HG03558 (cell line): ENCODE results near the gene VSTM5.
"Not testable (repeated sequence)": the region's sequence is repeated elsewhere in the genome, so short reads cannot be mapped to it uniquely, and the experiment has no call there.

Experiments
- ATAC-seq: cut with Tn5 transposase; IDR thresholded peaks from one replicate; pipeline ENCODE4 v1.9.1; 2021; ENCODE audit warnings: moderate number of reproducible peaks; ENCODE audit not compliant: unreplicated experiment; ENCODE audit errors: extremely low read depth

Gene VSTM5

DNA sequence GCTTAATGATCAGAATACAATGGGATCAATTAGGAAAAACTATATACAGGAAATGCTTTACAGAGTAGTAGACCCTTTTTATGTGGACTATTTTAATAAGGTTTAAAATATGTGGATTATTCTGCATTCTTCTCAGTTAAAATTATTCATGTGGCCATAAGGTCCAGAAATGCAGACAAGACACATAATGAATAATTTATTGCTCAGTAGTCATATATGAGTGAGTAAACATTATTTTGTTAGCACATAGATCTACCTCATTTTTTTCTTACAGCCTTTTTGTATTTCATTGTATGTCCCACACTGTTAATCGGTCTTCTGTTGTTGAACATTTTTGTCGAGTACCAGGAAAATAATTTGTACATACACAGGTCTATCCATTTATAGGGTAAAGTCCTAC is 45.5 kb downstream of the VSTM5 start:
- ATAC-seq = no peak

GRCh38 chr11:93801366-93801765 is 49.1 kb downstream of the VSTM5 start:
- no peak for ATAC-seq

- ATAC-seq = no peak
Measured at GRCh38 chr11:93796441-93797231, 53.8 kb downstream of the VSTM5 start.

- no peak for ATAC-seq
Measured at GRCh38 chr11:93791493-93791892, 58.9 kb downstream of the VSTM5 start.

- peak; percentile 21 for ATAC-seq
Measured at GRCh38 chr11:93784935-93785360, 65.5 kb downstream of the VSTM5 start.

DNA sequence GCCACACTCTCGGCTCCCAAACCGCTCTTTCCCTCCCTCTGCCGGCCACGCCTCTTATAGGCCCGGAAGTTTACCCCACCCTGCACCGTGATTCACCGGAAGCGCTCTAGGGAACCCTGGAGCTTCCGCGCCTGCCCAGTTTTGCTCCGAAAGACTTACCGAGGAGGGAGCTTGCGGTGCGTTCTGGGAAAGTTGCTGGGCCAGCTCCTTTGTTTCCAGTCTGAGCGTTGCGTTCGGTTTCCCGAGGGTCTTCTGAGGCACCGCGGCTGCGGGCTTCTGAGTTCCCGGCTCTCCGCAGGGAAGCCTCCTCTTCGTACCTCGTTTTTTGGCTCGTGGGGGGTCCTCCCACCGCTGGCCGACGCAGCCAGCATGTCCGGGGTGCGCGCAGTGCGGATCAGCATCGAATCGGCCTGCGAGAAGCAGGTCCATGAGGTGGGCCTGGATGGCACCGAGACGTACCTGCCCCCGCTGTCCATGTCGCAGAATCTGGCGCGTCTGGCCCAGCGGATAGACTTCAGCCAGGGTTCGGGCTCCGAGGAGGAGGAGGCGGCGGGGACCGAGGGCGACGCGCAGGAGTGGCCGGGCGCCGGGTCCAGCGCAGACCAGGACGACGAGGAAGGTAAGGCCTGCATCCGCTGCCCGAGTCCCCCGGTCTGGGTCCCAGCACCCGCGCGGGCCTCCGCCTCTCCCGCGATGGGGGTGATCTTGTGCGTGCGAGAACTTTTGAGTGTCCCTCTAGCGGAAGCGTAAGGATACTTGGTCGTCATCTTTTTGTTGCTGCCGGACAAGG is 66.1 kb downstream of the VSTM5 start, which contains the start of gene MED17:
Gene MED17 (plus strand): TSS at position 138 of the 790 bp plus-strand sequence. CDS start 232 bp downstream, at position 370.
- ATAC-seq = peak; percentile 94

DNA sequence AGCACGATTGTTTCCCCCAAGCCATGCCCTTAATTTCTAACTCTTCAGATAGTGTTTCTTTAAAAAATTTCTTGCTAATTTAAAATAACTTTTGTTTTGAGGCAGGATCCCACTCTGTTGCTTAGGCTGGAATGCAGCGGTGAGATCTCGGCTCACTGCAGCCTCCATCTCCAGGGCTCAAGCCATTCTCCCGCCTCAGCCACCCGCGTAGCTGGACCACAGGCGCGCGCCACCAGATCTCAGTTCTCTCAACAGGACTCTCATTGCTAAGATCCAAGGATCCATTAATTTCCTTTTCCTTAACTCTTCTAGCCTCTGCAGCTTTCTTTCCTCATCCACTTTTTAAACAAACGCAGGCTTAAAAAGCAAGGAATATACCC is 66.7 kb downstream of the VSTM5 start:
- peak; percentile 24 for ATAC-seq

DNA sequence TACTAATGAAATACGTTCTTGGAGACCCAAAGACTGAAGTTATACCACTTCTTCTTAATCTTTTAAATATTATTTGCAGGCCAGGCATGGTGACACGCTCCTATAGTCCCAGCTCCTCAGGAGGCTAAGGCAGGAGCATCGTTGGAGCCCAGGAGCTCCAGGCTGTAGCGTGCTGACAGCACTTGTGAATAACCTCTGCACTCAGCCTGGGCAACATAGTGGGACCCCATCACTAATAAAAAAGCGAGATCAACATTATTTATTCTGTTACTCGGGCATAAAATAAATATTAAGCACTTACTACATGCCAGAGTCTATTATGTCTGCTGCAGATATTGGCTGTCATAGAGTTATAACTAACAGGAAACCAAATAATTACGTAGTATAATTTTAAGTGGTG is 67.1 kb downstream of the VSTM5 start:
- no peak for ATAC-seq

DNA sequence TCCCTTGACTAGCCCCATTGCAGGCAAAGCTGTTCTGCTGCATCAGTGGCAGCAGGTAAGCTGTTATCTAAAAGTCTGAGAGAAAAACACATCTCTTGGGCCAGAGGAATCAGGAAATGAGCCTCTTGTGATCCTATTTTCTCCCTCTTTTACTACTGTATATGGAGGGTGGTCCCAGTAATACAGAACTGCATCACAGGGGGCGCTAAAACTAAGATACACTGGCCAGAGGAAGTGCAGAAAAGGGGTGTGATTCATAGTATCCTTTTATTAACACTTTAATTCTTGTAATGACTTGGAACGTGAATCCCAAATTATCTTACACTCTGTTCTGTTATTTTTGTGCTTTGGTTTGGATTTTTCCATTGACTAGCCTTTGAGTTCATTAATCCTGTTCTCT is 75.1 kb downstream of the VSTM5 start:
- ATAC-seq = no peak

DNA sequence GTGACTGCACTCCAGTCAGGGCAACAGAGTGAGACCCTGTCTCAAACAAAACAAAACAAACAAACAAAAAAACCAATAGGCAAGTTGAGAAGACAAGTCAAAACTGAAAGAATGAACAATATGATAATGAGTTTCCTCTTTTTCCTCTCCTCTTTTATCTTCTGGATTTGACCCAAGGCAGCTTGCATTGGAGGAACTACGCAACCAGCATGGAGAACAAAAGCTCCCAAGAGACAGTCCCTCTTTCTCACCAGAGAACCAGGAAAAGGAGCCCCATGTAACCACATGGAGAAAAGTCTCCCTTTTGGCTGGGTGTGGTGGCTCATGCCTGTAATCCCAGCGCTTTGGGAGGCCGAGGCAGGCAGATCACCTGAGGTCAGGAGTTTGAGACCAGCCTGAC is 75.9 kb downstream of the VSTM5 start:
- not testable (repeated sequence) for ATAC-seq

DNA sequence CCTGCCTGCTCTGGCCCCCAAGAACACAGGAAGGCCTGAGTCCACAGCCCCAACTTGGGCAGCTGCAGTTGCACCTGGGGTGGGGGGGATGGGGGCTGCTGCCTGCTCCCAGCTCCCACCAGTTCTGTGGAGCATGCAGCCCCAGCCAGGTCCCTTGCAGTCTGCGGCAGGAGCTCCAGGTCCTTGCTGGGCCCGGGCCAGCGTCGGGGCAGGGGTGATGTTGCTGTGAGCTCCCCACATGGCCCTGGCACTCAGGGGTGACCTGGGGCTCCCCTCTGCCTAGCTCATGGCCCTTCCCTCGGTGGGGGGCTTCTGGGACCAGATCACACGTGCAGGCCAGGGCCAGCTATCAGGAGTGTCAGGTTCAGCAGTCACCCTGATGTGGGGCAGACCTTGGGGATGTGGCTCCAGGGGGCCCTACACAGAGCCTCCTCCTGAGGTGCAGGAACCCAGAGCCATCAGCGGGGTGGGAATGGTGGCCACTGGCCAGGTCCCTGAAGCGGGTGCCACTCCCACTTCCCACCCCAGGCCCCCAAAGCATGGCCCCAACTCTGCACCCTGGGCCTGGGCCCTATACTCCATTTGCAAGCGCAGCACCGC is 76.7 kb downstream of the VSTM5 start:
- no peak for ATAC-seq

DNA sequence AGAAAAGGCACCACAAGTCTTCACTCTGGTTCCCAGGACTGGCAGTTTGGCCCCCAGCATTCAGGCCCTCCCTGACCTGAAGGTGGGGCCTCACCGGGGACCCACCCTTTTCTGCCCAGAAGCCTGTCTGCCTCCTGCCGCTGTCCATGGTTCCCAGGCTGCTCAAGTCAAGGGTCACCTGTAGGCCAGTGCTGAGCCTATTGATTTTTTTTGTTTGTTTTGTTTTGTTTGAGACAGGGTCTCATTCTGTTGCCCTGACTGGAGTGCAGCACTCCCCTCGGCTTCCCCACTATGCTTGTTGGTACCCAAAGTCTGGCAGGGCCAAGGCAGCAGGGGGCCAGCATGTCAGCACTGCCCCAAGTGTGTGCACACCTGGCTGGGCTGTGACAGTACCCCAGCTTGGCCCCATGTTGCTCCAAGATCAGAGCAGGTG is 77.4 kb downstream of the VSTM5 start:
- no peak for ATAC-seq

DNA sequence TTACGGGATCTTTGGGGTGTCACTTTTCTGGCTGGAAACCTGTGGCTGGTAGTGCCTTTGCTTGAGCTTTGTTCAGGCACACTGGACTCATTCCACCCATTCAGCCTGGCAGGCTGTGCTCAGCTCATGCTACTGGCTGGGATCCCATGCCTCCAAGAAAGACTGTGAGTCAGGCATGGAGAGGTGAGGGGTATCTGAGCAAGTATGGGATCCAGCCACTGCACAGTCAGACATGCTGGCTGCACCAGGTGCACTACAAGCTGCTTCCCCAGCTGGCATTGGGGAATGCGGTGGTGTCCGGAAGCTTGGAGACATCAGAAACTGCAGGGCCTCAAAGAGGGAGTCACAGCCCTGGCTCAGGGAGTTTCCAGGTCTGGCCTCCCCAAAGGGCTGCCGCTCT is 78.3 kb downstream of the VSTM5 start:
- no peak for ATAC-seq

GRCh38 chr11:93770160-93770559 is 80.3 kb downstream of the VSTM5 start:
- no peak for ATAC-seq
